Cardiac septum (tissue), 1 donor: Measurements from ENCODE around the gene GTF3C4. TPM values are rescaled to one million over a fixed set of nuclear protein-coding genes. Genes with fewer than 3 reads are reported as not detected.
"Not testable (repeated sequence)": the region's sequence is repeated elsewhere in the genome, so short reads cannot be mapped to it uniquely, and the experiment has no call there.

Experiments used
- DNase-seq: peaks from one replicate; pipeline ENCODE4 v3.0.0-alpha.2; 2020; ENCODE audit warnings: low spot score
- intact Hi-C: fragments of 100-400 bp; cut with DNase I; formaldehyde crosslinking; loops from one replicate; pipeline ENCODE4 v1.14.0; 2022
- total RNA-seq: library from RNA; stranded (reverse); fragmentation: NEBNext Ultra II Directional; extraction: Animal tissue kit (Norgen Biotek cat#: 25700); gene quantifications from one replicate; pipeline ENCODE4 v1.2.1, GENCODE V29; 2021
- donor health status: DM: no; HTN: no; CAD: no.

Gene GTF3C4
- total RNA-seq, 1 donor from 2014 or later, result 8.5 TPM

DNA sequence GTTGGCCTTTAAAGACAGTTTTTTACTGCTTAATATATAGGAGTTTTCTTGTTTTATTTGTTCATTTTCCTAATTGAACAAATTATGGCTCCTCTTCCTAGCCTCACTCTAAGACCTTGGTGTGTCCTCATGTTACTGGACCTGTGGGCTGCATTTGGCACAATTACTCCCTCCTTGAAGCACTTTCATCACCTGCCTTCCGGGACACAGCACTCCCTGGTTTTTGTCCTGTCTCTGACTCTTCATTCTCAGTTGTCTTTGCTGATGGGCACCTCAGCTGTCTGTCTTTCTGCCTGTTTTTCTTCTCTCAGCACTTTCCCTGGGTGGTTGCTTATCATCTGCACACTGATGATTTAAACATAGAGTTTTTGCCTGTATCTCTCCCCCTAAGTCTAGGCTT is 13.6 kb downstream of the GTF3C4 start:
- DNase-seq, result no peak
- intact Hi-C loops, result no loop called here

DNA sequence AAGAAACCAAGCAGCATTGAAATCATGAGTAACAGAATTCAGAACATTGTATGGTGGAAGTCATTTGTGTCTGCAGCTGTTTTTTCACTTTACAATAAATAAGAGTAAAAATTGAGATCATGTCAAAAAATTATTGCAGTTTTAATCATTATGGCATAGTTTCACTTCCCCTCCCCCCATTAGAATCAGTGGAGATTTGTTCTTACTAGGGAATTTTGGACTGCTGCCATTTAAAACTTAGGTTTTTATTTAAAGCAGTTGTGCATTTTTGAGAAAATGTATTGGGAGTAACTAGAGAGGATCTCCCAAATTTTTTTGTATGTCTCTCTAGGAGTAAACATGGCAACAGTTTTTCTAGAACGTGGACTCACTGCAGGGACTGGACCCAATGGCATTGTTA is 20.4 kb downstream of the GTF3C4 start:
- DNase-seq, result no peak
- intact Hi-C loops, result no loop called here

DNA sequence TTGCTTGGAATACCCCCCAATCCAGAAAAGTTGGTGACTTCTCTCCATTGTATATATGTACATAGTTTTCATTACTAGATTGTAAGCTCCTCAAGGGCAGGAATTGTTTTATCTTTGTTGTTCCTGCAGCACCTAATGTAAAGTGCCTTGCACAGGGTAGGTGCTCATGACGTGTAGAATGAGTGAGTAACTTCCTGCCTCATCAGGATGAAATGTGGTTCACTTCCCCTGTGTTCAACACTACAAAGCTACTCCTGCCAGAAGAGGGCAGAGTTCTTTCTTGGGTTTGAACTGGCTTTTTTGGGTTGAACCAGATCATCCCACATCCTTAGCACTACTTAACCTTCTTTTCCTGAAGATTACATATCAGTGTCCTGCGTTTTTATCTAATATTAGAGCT is 23.9 kb downstream of the GTF3C4 start:
- no peak for DNase-seq
- intact Hi-C loops, result no loop called here

DNA sequence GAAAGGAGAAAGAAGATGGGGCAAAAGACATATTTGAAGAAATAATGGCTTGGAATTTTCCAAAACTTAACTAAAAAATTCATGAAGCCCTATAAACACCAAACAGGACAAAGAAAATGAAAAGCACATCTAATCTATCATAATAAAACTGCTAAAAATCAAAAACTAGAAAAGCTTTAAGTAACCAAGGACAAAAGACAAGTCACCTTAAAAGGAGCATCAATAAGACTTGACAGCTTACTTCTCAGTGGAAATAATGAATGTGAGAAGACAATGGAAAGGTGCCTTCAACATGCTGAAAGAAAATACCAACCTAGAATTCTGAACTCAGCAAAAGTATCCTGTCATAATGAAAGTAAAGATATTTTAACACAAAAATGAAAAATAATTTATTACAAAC is 27.0 kb downstream of the GTF3C4 start:
- intact Hi-C loops, result no loop called here

DNA sequence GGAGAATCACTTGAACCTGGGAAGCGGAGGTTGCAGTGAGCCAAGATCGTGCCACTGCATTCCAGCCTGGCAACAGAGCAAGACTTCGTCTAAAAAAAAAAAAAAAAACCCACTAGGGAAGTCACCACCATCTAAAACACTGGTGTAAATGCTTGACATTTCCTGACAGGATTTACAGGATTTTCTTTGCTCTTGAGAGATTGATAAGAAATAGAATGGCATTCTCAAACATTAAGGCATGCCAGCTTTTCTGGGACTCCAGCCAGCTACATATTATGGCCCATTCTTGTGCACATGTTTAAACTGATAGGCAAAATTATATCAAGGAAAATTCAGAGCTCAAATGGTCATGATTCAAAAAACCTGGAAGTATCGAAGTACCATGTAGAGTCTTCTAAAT is 28.7 kb downstream of the GTF3C4 start:
- intact Hi-C loops, result no loop called here

More for the DNA sequence above, 27.0 kb downstream of the GTF3C4 start:
- no peak for DNase-seq

DNA sequence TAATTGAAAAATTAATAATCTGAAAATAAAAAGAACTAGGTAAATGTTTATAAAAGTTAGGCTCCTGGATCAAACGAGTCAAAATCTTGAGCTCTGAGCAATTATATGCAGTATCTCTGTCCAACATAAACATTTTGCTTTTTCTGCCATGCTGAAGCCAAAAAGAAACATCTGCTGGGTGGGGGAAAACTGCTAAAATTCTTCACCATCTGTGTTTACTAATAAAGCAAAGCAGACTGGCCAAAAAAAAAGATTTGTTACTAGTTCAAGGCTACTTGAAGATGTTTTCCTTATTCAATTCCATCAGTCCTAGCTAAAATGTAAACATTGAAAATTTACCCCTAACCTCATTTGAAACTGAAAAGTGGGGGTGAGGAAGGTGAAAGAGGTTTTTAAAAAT is 29.7 kb downstream of the GTF3C4 start:
- DNase-seq, result no peak
- intact Hi-C loops, result no loop called here

More for the DNA sequence above, 28.7 kb downstream of the GTF3C4 start:
- DNase-seq, result no peak

DNA sequence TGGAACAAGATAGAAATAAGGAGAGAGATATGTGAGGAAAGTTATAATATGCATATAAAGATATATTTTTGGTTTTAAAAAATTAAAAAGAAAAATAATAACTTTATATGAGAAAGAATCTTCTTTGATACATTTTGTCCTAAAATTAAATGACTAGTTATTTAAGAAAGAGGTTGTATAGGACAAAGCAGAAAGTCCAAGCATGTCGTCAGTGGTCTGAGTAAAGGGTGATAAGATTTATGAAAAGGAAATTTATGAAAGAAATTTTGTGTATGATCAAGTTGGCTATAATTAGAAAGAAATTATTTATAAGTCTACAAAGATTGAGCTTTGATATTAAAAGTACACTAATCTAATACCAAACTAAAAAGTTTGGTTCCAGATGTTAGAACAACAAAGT is 32.0 kb downstream of the GTF3C4 start:
- no peak for DNase-seq

DNA sequence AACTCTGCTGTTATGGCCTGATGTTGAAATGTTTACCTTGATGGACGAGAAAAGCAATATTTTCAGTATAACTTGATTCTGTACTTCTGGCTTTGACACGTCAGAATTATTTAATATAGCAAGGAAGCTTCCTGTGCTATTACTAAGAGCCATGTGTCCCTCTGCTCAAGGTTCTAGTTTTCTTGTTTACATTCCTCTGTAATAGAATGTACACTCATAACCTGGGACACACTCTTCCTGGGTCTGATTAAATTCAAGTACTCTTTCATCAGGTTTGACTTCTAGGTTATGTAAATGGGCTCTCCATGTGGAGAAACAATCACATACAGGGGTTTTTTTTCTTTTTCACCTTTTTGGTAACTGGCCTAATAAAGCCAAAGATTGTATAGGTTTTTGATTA is 33.1 kb downstream of the GTF3C4 start:
- DNase-seq, result no peak
- intact Hi-C loops, result no loop called here

More for the DNA sequence above, 32.0 kb downstream of the GTF3C4 start:
- intact Hi-C loops, result no loop called here

DNA sequence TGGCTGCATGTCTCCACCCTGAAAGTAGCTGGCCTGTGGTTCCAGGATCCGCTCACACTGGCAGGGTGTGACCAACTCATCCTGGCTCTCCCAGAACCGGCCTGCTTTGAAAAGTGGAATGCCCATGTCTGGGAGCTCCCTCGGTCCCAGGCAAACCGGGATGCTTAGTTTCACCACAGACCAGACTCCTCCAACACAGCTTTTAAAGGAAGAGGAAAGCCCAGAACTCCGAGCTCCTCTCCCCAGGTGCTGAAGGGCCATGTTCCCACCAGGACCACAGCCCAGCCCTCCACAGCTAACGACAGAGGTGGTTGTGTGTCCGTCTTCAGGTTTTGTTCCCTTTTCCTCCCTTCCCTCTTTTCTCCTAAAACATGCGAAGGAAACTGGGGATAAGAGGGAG is 38.0 kb downstream of the GTF3C4 start:
- intact Hi-C loops, result no loop called here
- no peak for DNase-seq

DNA sequence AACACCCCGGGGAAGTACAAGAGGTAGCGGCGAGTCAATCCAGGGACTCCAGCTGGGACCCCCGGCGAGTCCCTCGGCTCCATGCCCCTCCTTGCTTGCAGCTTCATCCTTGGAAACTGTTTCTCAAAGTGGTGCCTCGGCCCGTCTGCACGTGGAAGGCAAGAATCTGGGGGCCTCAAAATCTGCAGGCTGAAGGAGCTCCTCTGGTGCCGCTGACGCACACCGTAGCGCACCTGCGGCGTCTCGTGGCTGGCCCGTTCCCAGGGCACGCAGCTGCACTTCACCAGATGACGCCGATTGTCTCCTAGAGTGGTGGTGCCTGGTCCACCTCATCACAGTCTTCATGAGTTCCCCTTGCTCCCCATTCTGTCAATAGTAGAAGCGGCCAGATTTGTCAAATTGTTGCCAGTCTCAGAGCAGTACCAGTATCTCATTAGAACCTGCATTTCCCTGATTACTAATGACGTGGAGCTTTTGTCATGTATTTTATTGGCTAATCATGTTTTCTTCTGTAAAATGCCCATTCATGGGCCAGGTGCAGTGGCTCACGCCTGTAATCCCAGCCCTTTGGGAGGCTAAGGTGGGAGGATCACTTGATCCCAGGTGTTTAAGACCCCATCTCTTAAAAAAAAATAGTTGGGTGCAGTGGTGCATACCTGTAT is 38.6 kb downstream of the GTF3C4 start:
- intact Hi-C loops, result no loop called here
- no peak for DNase-seq

DNA sequence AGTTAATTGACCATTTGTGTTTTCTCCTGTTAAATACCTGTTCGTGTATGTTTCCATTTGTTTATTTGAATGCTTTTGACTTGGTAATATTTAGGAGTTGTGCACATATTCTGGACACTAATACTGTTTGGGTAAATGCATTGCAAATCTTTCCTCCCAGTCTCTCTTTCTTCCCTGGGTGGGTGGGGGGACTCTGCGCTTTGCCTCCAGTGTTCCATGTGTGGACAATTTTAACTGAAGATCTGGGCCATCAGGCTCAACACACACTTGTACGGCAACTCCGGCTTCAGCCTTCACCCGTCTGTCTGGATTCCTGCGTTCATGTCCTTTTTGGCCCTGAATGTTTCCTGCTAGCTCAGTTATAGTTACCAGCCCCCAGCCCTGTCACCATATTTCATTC is 40.1 kb downstream of the GTF3C4 start:
- no peak for DNase-seq
- intact Hi-C loops, result no loop called here

DNA sequence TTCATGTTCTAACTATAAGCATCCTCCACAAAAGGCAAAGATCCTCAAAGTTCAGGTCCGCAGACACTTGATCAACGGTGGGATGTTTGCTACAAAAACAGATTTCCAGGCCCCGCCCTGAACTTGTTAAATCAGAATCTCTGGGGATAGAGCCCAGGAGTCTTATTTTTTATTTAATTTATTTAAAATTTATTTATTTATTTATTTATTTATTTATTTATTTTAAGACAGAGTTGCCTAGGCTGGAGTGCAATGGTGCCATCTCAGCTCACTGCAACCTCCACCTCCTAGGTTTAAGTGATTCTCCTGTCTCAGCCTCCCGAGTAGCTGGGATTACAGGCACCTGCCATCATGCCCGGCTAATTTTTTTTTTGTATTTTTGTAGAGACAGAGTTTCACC is 40.9 kb downstream of the GTF3C4 start:
- intact Hi-C loops, DNase-seq: not testable (repeated sequence)

DNA sequence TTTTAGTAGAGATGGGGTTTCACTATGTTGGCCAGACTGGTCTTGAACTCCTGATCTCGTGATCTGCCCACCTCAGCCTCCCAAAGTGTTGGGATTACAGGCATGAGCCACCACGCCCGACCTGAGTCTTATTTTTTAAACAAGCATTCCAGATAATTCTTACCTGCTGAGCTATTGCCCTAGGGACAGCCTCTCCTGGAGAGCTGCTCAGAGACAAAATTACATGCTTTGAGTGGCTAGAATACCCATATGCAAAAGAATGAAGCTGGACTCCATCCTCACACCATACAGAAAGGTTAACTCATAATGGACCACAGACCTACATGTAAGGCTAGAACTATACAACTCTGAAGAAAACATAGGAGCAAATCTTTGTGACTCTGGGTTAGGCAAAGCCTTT is 41.6 kb downstream of the GTF3C4 start:
- intact Hi-C loops, result no loop called here
- no peak for DNase-seq

DNA sequence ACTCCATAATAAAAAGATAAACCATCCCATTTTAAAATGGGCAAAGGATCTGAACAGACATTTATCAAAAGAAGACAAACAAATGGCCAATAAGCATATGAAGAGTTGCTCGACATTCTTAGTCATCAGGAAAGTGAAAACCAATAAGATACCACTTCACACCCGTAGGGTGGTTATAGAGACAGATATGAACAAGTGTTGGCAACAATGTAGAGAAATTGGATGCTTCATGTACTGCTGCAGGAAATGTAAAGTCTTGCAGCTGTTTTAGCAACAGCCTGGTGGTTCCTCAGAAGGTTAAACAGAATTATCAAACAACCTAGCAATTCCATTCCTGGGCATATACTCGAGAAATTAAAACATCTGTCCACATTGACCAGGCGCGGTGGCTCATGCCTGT is 42.5 kb downstream of the GTF3C4 start:
- intact Hi-C loops, result no loop called here
- no peak for DNase-seq

DNA sequence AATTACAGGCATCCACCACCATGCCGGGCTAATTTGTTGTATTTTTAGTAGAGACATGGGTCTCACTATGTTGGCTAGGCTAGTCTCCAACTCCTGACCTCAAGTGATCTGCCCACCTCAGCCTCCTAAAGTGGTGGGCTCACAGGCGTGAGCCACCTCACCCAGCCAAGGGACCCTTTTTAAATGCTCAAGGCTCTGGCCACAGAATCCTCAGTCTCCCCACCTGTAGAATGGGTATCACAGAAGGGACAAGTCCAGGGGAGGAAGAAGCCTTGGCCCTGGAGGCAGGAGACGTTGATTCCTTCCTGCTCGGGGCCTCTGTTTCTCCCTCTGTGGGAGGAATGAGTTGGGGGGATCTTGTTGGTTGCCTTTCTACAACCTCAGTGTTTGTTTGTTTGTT is 45.7 kb downstream of the GTF3C4 start:
- intact Hi-C loops, result no loop called here

DNA sequence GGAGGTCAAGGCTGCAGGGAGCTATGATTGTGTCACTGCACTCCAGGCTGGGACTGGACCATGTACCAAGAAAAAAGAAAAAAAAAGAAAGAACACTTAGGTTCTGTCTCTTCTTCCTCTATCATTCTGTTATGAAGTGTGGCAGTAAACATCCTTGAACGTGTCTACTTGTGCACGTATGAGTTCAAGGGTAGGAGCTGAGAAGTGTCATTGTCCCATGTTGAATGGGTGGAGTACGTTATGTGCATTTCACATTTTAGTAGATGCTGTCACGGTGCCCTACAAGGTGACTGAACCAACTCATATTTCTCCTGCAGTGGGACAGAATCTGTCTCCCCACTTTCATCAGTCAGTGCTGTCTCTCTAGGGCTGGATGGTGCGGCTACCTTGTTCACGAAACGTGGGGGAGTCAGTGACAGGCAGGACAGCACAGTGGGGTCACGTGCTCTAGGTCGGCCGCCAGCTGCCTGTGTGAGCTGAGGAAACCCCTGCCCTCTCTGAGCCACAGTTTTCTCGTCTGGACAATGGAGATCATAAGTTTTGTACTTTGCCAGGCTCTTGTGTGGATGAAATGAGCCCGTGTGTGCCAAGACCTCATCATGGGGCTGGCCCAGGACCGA is 47.2 kb downstream of the GTF3C4 start:
- intact Hi-C loops, result no loop called here
- no peak for DNase-seq

More for the DNA sequence above, 45.7 kb downstream of the GTF3C4 start:
- no peak for DNase-seq

DNA sequence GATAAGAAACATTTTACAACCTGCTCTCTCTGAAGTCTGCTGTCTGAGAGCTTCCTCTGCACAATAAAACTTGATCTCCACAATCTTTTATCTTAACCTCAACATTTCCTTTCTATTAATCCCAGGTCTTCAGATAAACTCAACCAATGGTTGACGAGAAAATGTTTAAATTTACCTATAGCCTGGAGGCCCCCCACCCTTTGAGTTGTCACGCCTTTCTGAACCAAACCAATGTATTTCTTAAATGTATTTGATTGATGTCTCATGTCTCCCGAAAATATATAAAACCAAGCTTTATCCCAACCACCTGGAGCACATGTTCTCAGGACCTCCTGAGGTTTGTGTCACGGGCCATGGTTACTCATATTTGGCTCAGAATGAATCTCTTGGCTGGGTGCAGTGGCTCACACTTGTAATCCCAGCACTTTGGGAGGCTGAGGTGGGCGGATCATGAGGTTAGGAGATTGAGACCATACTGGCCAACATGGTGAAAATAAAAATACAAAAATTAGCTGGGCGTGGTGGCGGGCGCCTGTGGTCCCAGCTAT is 48.2 kb downstream of the GTF3C4 start:
- intact Hi-C loops, DNase-seq: not testable (repeated sequence)

DNA sequence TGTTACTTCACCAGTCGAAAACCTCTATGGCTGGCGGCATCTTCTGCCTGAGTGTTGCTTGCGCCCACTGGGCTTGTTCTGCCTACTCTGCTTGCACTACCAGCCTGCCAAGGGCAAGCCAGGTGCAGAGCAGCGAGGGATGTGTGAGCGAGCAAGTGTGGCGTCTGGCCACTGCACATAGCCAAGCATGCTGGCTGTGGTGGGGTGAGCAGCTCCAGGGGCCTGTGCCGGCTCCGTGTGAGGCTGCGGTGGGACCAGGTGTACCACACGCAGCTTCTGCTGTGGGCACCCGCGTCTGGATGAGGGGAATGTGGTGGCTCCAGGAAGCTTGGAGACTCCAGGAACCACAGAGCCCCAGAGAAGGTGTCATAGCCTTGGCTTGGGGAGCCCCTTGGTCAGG is 51.4 kb downstream of the GTF3C4 start:
- peak; percentile 47 for DNase-seq
- intact Hi-C loops, result no loop called here

DNA sequence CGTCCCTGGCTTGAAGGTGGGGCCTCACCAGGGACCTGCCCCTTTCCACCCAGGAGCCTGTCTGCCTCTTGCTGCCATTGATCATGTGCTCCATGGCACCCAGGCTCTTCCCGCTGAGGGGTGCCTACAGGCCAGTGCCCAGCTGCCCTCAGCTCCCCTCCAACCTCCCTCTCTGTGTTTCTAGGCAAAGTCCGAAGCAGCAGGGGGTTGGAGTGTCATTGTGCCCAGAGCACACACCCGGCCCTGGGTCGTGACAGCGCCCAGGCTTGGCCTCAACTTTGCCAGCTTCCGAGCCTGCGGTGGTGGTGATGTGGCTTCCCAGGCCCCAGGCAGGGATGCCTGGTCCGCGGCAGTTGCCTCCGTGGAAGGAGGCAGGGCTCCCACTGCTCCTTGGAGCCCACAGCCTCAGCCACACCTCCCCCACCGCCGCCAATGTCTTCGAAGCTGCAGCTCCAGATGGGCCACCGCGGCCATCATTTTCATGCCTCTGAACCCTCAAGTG is 52.4 kb downstream of the GTF3C4 start:
- peak; percentile 63 for DNase-seq
- intact Hi-C loops, result no loop called here

DNA sequence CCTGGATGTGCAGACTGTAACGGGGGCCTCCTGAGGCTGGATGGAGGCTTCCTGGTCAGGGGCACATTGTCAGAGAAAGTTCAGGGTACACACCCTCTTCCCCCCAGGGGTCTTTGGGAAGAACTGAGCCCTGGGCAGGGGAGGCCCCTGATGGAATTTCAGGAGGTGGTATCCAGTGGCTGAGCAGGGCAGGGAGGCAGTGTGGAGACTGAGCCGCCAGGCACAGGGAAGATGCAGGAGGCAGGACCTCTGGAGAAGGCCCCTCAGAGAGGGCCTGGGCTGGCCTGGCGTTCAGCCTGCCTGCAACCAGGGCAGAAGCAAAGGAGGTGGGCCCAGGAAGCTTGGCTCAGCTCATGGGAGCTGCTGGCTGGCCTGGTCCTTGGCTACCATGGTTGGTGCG is 53.5 kb downstream of the GTF3C4 start:
- peak; percentile 70 for DNase-seq
- intact Hi-C loops, result no loop called here

DNA sequence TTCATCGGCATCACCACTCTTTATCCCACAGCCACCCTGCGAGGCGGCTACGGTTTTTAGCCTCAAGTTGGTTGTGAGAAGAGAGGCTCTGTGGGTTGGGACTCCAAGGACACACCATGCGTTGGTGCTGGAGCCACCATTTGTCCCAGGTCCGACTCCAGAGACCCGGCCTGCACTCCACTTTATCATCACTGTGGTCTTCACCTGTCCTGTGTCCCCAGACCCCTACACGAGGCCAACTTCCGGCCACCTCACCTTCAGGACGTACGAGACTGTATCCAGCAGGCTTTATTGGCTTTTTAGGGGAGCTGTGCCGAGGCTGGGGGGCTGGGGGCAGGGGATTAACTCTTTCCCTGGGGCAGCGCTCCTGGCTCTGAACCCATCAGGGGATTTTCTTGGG is 55.0 kb downstream of the GTF3C4 start:
- peak; percentile 29 for DNase-seq
- intact Hi-C loops, result no loop called here
